ENCODE data around the gene RASGRP2.

Gene RASGRP2

DNA sequence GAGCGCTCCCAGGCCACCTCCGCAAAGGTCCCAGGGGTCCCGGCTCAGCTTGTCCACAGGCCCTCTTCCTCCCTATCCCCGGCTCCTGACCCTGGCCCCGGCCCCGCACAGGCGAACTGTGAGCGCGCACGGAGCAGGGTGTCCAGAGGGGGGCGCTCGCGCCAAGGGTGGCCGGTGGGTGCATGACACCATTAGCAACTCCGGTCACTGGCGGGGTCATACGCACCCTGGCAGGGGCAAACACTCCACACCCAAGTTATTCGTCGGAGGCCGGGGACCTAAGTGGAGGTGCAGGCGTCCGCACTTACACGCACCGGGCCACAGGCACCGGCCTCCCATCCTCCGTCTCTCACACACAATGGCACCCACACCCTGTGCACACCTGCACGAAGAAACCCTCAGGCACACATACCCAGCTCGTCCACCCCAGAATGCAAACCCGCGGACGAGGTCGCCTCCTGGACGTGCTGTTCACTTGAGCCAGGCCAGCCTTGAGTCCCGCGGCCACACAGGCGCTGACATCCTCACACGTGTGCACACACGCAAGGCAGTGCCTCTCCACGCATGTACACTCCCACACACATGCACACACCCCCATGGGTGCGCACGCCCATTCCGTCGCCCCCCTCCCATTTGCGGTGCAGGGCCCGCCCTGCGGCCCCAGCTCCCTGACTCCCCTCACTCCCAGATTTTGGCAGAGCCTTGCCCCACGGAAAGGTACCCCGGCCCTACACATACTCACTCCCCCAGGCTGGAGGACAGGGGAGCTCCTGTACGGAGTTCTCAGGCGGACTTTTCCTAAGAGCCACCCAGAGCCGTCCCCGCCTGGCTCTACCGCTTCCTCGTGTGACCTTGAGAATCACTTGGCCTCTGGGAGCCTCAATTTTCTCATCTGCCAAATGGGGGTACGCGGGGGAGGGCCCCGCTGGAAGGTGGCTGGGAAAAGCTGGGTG lies at the start of gene RASGRP2:
Gene RASGRP2 (minus strand): TSS at position 552 of the 953 bp plus-strand sequence. CDS start 1,276 bp downstream, outside the sequence.
- peak in 7 of 10 donors; percentile 43 to 91 (median 57) for DNase-seq
- intact Hi-C loops (cut with DNase I), result no loop called here

DNA sequence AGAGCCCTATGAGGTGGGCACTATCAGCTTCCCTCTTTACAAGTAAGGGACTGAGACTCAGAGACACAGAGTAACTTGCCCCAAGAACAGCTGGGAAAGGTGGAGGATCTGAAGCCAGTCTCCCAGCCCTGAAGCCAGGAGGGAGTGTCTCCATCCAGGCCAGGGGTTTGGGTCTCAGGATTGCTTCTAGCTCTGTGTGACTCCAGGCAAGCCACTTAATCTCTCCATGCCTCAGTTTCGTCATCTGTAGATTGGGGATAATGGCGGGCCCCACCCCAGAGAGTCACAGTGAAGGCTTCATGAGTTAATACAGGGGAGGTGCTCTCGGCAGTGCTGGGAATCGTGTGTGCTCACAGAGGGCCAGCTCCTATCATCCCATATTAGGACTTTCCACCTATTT lies 48.5 kb upstream of the RASGRP2 start:
- peak in 2 of 10 donors; percentile 6 to 10 for DNase-seq
- intact Hi-C loops (cut with DNase I), result no loop called here

DNA sequence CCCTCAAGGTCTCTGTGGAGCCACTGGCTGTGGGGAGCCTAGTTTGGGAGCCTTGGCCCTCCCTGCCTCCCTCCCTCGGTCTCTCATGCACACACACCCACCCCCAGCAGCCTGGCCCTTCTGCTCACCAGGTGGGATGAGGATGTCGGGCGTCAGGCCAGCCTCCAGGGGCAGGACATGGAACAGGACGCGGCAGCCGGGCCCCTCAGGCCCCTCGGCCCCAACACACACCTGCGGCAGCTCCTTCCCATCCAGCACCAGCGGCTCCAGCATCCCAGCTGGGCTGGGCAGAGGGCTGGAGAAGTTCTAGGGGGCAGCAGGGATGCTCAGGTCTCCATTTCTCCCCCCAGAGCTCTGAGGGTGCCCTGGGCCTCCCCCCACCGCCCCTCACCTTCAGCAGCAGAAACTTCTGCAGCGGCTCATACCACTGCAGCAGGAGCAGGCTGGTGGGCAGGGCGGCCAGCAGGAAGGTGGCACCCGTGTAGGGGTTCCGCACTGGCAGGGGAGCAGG lies 47.9 kb upstream of the RASGRP2 start:
- intact Hi-C loops (cut with DNase I), result no loop called here
- peak in 3 of 10 donors; percentile 11 to 60 (median 49) for DNase-seq

GRCh38 chr11:64790205-64791095 lies 46.5 kb upstream of the RASGRP2 start:
- peak in 5 of 10 donors; percentile 0 to 65 (median 27) for DNase-seq

GRCh38 chr11:64789331-64790204 lies 45.6 kb upstream of the RASGRP2 start:
- peak in 4 of 10 donors; percentile 5 to 73 (median 28) for DNase-seq

More at GRCh38 chr11:64790205-64791095, 46.5 kb upstream of the RASGRP2 start:
- intact Hi-C loops (cut with DNase I), result no loop called here

GRCh38 chr11:64788321-64789215 lies 44.6 kb upstream of the RASGRP2 start:
- intact Hi-C loops (cut with DNase I), result no loop called here
- peak in 3 of 10 donors; percentile 6 to 66 (median 15) for DNase-seq

More at GRCh38 chr11:64789331-64790204, 45.6 kb upstream of the RASGRP2 start:
- intact Hi-C loops (cut with DNase I), result no loop called here

DNA sequence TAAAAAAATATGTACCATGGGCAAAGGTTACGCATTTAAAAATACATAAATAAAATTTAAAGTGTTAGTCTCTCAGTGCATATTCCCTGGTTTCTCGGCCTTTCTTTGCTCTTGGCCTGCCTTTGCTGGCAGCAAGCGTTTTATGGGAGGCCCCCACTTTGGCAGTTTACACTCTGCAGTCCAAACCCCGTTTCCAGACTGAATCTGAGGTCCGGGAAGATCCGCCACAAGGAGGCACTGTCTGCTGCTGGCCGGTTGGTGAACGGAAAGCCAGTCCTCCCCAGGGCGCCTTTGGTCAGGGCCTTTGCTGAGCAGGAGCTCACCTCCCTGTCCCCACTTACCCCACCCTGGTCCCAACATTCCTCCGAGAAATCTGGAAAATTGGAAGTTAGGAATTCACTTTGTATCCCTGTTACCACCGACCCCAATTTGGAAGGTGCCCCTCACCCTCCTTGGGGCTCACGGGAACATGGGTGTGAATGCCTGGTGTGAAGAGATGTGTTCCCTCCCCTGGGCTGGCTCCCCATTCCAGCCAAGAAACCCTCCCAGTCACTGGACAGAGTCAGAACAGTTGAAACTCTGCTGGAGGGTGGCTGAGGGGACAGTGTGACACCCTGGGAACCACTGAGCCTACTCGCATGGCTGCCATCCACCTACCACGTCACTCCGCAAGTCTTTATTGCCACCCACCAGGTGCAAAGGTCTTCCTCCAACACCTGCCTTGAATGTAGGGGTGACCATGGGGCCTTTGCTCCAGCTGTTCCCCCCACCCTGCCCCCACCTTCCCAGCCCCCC lies 43.8 kb upstream of the RASGRP2 start:
- DNase-seq, result peak in 7 of 10 donors; percentile 32 to 89 (median 56)

DNA sequence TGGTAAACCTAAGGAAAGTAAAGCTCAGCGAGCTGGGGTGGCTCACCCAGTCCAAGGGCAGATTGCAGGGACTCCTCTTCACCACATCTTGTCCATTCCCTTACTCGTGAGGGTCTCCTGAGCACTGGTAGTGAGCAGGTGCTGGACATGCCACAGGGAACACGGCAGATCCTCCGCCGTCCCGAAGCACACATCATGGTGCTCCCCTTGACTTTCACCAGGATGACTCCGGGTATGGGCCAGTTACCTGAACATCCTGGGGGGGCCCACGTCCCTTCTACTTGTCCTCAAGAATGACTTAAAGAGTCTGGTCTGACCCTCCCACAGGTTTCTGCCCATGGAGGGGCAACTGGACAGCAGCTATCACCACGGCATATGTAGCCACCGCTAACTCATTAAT lies 42.4 kb upstream of the RASGRP2 start:
- intact Hi-C loops (cut with DNase I), result no loop called here
- peak in 5 of 10 donors; percentile 2 to 67 (median 4) for DNase-seq

More for the DNA sequence above, 43.8 kb upstream of the RASGRP2 start:
- intact Hi-C loops (cut with DNase I), result no loop called here

DNA sequence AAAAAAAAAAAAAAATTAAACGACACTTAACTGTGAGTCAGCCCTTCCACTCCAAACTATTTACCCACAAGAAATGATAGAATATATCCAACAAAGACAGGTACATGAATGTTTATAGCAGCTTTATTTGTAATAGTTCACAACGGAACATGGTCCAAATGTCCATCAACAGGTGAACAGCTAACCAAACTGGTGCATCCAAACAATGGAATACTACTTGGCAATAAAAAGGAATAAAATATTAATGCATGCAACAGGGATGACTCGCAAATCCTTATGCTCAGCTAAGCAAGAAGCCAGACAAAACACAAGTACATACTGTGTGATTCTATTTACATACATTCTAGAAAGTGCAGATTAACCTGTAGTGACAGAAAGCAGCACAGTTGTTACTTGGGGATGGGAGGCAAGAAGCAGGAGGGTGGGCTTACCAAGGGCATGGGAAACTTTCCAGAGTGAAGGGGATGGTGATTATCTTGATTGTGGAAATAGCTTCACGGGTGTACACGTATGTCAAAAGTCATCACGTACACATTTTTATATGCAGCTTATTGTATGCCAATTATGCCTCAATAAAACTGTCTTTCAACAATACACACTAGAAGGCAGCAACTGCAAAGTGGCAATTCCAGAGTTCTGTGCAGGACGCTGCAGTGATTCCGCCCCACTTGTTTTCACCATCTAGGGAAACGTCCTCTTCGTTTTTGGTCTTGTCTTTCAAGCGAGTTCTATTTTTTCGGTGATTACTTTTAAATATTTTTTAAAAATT lies 41.1 kb upstream of the RASGRP2 start:
- intact Hi-C loops (cut with DNase I), result no loop called here
- DNase-seq, result no peak

- DNase-seq, result peak; percentile 99 to 100 (median 100)
- intact Hi-C loops (cut with DNase I), result loop anchor here (5.0 kb wide), 2 partner anchors 91 to 339 kb away; partner anchors contain the start of gene ZNHIT2
Observed at GRCh38 chr11:64778473-64779298, 34.7 kb upstream of the RASGRP2 start, which contains the start of gene SF1. Gene SF1, minus strand, starts transcription at chr11:64778542. Its CDS starts 150 bp downstream, at chr11:64778392.

DNA sequence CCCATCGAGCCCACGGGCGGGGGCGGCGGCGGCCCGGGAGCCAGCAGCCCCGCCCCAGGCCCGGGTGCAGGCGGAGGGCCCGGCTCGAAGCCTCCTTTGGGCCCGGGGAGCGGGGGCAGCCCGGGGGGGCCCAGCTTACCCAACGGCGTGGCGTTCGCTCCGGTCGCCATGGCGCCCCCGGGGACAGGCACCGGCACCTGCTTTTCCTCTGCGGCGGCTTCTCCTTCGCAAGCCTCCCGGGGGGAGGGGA lies 34.2 kb upstream of the RASGRP2 start:
- intact Hi-C loops (cut with DNase I), result loop anchor here (5.0 kb wide), 2 partner anchors 91 to 339 kb away; partner anchors contain the start of gene ZNHIT2
- no peak for DNase-seq

GRCh38 chr11:64777449-64778222 lies 33.7 kb upstream of the RASGRP2 start:
- peak; percentile 61 to 95 (median 70) for DNase-seq
- intact Hi-C loops (cut with DNase I), result loop anchor here (5.0 kb wide), 2 partner anchors 90 to 340 kb away; partner anchors contain the start of gene ZNHIT2

- intact Hi-C loops (cut with DNase I), result loop anchor here (5.0 kb wide), 2 partner anchors 90 to 340 kb away; partner anchors contain the start of gene ZNHIT2
Observed at GRCh38 chr11:64776875-64777274, 32.9 kb upstream of the RASGRP2 start.

GRCh38 chr11:64776425-64776824 lies 32.5 kb upstream of the RASGRP2 start:
- intact Hi-C loops (cut with DNase I), result loop anchor here (5.0 kb wide), 2 partner anchors 89 to 341 kb away; partner anchors contain the start of gene ZNHIT2
- no peak for DNase-seq

More at GRCh38 chr11:64776875-64777274, 32.9 kb upstream of the RASGRP2 start:
- DNase-seq, result peak in 1 of 10 donors; percentile 1

DNA sequence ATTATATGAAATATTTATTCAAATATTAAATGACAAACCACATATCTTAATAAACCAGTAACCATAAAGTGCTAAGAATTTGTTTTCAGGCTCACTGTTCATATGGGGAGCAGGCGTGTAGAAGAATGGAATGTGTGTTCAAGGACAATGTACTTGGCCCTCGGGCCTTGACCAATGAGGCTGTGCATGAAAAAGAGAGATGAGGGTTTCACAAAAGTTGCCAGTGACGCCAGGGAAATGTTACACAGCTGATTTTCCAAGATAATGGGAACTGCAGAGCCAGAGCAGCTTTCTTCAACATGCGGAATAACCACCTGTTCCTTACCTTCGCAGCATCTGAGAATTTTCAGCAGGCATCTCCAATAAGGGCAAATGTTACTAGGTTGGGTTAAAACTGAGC lies 30.2 kb upstream of the RASGRP2 start:
- DNase-seq, result no peak

More for the DNA sequence above, 30.2 kb upstream of the RASGRP2 start:
- intact Hi-C loops (cut with DNase I), result no loop called here
